ENCODE data around the gene SLIT3. TPM values are rescaled to one million over a fixed set of nuclear protein-coding genes. Genes with fewer than 3 reads are reported as not detected.

The SLIT3 gene
- total and polyA plus RNA-seq, 9 of the 15 experiments (the other 6 are each of a cell fraction or from before 2014, with no cell fraction given), result 0.01 to 0.04 TPM; not detected in 7

GRCh38 chr5:168740092-168740800 lies 560.7 kb downstream of the SLIT3 start:
- Histone ChIP-seq H3K4me2 (ENCODE audit: insufficient read depth, low read length) (no peak overlapping the region), H3K4me1 (replicated peaks in 1 of 2; ENCODE audit: control insufficient read depth in 2 of 2, insufficient read depth in 2 of 2, low read length in 2 of 2) (no peaks in the 10 kb centered on the region), H4K20me1 (replicated peaks; ENCODE audit: control insufficient read depth, insufficient read depth, low read length) (no peaks in the 10 kb centered on the region), H3K9me3 (replicated peaks; ENCODE audit: control insufficient read depth, insufficient read depth, low read depth, low read length) (no peaks in the 10 kb centered on the region), H3K27me3 (ENCODE audit: control insufficient read depth in 2 of 2, insufficient read depth in 2 of 2, low read length in 2 of 2) (peaks cover 3 to 15% of the 10 kb centered on the region in 2 experiments; a peak in 4 of 5 replicates), H3K9ac (ENCODE audit: insufficient read depth in 1 of 2, low read depth in 2 of 2, low read length in 2 of 2) (no peak overlapping the region), H3K36me3 (ENCODE audit: control insufficient read depth, insufficient read depth, low read length) (no peaks in the 10 kb centered on the region), H2AFZ (ENCODE audit: low read depth, low read length) (no peak overlapping the region), H3K4me3 (no peak overlapping the region), H3K79me2 (ENCODE audit: control insufficient read depth, insufficient read depth, low read length) (no peaks in the 10 kb centered on the region), H3K27ac (ENCODE audit: extremely low read depth, low read depth, low read length) (no peak overlapping the region), H3K9me1 (ENCODE audit: control insufficient read depth, insufficient read depth, low read length) (no peaks in the 10 kb centered on the region)
- in situ Hi-C loops (cut with MboI) (no loop called here), intact Hi-C loops (cut with micrococcal nuclease) (no loop called here)
- no TSS peak for BruUV-seq (replicated peaks)
- DNase-seq (ENCODE audit: extremely low read depth in 1 of 4, low spot score in 3 of 4) (no peak), FAIRE-seq (no peak), ATAC-seq (no peak)
- WGBS (ENCODE audit: insufficient coverage, low coverage, missing lambda C conversion rate), result 0% methylated on average over 2 of the region's 2 CpGs
- TF ChIP-seq ZNF699 (CRISPR knock-in tag; IDR thresholded peaks at IDR 0.05; ENCODE audit: insufficient replicate concordance), result no peak
- no peak for TF ChIP-seq LCOR (CRISPR knock-in tag; IDR thresholded peaks at IDR 0.05)
- no peak for TF ChIP-seq SIN3A (IDR thresholded peaks at IDR 0.05; ENCODE audit: borderline replicate concordance in 2 of 2, control insufficient read depth in 1 of 2, low read depth in 2 of 2, low read length in 2 of 2)
- TF ChIP-seq PCBP1 (IDR thresholded peaks at IDR 0.05; ENCODE audit: low read depth, low read length, poor library complexity, severe bottlenecking), result no peak
- no peak for TF ChIP-seq DEAF1 (CRISPR knock-in tag; IDR thresholded peaks at IDR 0.05)
- no peak for TF ChIP-seq SIRT6 (IDR thresholded peaks at IDR 0.05; ENCODE audit: low read depth, low read length)
- no peak for TF ChIP-seq DPF2 (IDR thresholded peaks at IDR 0.05)
- no peak for TF ChIP-seq ZFP36 (IDR thresholded peaks at IDR 0.05; ENCODE audit: low read depth, low read length, partially characterized antibody)
- TF ChIP-seq BHLHE40 (IDR thresholded peaks at IDR 0.05; ENCODE audit: low read length), result no peak
- no peak for TF ChIP-seq MBD1 (CRISPR knock-in tag; IDR thresholded peaks at IDR 0.05)
- no peak for TF ChIP-seq ZNF445 (CRISPR knock-in tag; IDR thresholded peaks at IDR 0.05; ENCODE audit: low read depth)
- no peak for TF ChIP-seq ASH1L (IDR thresholded peaks at IDR 0.05; ENCODE audit: borderline replicate concordance, low read depth, partially characterized antibody)
- TF ChIP-seq ZZZ3 (IDR thresholded peaks at IDR 0.05), result no peak
- TF ChIP-seq ZNF431 (CRISPR knock-in tag; IDR thresholded peaks at IDR 0.05), result no peak
- TF ChIP-seq TFAP4 (CRISPR knock-in tag; IDR thresholded peaks at IDR 0.05; ENCODE audit: borderline replicate concordance), result no peak
- no peak for TF ChIP-seq HDAC1 (IDR thresholded peaks at IDR 0.05)
- no peak for TF ChIP-seq RAD51 (IDR thresholded peaks at IDR 0.05; ENCODE audit: borderline replicate concordance, low read depth)
- TF ChIP-seq SETDB1 (IDR thresholded peaks at IDR 0.05; ENCODE audit: low read length), result no peak
- TF ChIP-seq RBM15 (IDR thresholded peaks at IDR 0.05; ENCODE audit: insufficient read depth, low read length), result no peak
- CTCF ChIA-PET (ENCODE audit: low intra/inter-chr PET ratio), result no interaction called here
- POLR2A ChIA-PET, result no interaction called here
